Measurements from ENCODE around the gene MRGPRX4. TPM values are rescaled to one million over a fixed set of nuclear protein-coding genes. Genes with fewer than 3 reads are reported as not detected.
"Not testable (repeated sequence)": the region's sequence is repeated elsewhere in the genome, so short reads cannot be mapped to it uniquely, and the experiment has no call there.

MRGPRX4 gene
- total RNA-seq, 4 donors from 2014 or later, result not detected

GRCh38 chr11:18173225-18173866 lies 709 bp downstream of the MRGPRX4 start:
- WGBS, 2 donors, result 86 to 87% methylated on average over 28 of the region's 28 CpGs

GRCh38 chr11:18188796-18189195 lies 16.2 kb downstream of the MRGPRX4 start:
- no peak for TF ChIP-seq POLR2A (IDR thresholded peaks at IDR 0.05)
- TF ChIP-seq CTCF (IDR thresholded peaks at IDR 0.05), result no peak
- DNase-seq (ENCODE audit: low spot score in 2 of 2), result no peak
- 91 to 95% methylated on average over 24 of the region's 24 CpGs for WGBS, 2 donors

More at GRCh38 chr11:18173225-18173866, 709 bp downstream of the MRGPRX4 start:
- DNase-seq (ENCODE audit: low spot score in 2 of 2), result no peak
- TF ChIP-seq POLR2A (IDR thresholded peaks at IDR 0.05) (no peak), CTCF (IDR thresholded peaks at IDR 0.05) (no peak)
- no peak overlapping the region for H3K4me3 ChIP-seq (ENCODE audit: low read depth, poor library complexity, severe bottlenecking)
- intact Hi-C loops (cut with DNase I; ENCODE audit: low total_unique reads), result no loop called here

GRCh38 chr11:18189476-18190245 lies 17.0 kb downstream of the MRGPRX4 start:
- 89 to 90% methylated on average over 34 of the region's 34 CpGs for WGBS, 2 donors
- intact Hi-C loops (cut with DNase I; ENCODE audit: low total_unique reads), result not testable (repeated sequence)

More at GRCh38 chr11:18188796-18189195, 16.2 kb downstream of the MRGPRX4 start:
- no peak overlapping the region for H3K4me3 ChIP-seq (ENCODE audit: low read depth, poor library complexity, severe bottlenecking)
- intact Hi-C loops (cut with DNase I; ENCODE audit: low total_unique reads), result no loop called here

GRCh38 chr11:18191376-18191775 lies 18.7 kb downstream of the MRGPRX4 start:
- intact Hi-C loops (cut with DNase I; ENCODE audit: low total_unique reads), result no loop called here
- no peak overlapping the region for H3K4me3 ChIP-seq (ENCODE audit: low read depth, poor library complexity, severe bottlenecking)
- DNase-seq (ENCODE audit: low spot score in 2 of 2), result no peak
- TF ChIP-seq CTCF (IDR thresholded peaks at IDR 0.05) (no peak), POLR2A (IDR thresholded peaks at IDR 0.05) (no peak)
- WGBS, 2 donors, result 92 to 94% methylated on average over 3 of the region's 3 CpGs

More at GRCh38 chr11:18189476-18190245, 17.0 kb downstream of the MRGPRX4 start:
- DNase-seq (ENCODE audit: low spot score in 2 of 2); H3K4me3 ChIP-seq (ENCODE audit: low read depth, poor library complexity, severe bottlenecking): not testable (repeated sequence)

GRCh38 chr11:18193010-18193409 lies 20.4 kb downstream of the MRGPRX4 start:
- no peak for TF ChIP-seq POLR2A (IDR thresholded peaks at IDR 0.05)
- no peak for TF ChIP-seq CTCF (IDR thresholded peaks at IDR 0.05)
- DNase-seq (ENCODE audit: low spot score in 2 of 2), result no peak
- no peak overlapping the region for H3K4me3 ChIP-seq (ENCODE audit: low read depth, poor library complexity, severe bottlenecking)
- WGBS, 2 donors, result 23 to 29% methylated on average over 4 of the region's 4 CpGs
- intact Hi-C loops (cut with DNase I; ENCODE audit: low total_unique reads), result no loop called here

GRCh38 chr11:18196532-18196931 lies 23.9 kb downstream of the MRGPRX4 start:
- H3K4me3 ChIP-seq (ENCODE audit: low read depth, poor library complexity, severe bottlenecking), result no peak overlapping the region
- intact Hi-C loops (cut with DNase I; ENCODE audit: low total_unique reads), result no loop called here
- DNase-seq (ENCODE audit: low spot score in 2 of 2), result no peak
- WGBS, 2 donors, result 94 to 100% methylated on average over 2 of the region's 2 CpGs
- no peak for TF ChIP-seq POLR2A (IDR thresholded peaks at IDR 0.05)
- no peak for TF ChIP-seq CTCF (IDR thresholded peaks at IDR 0.05)

GRCh38 chr11:18197738-18198137 lies 25.1 kb downstream of the MRGPRX4 start:
- DNase-seq (ENCODE audit: low spot score in 2 of 2); H3K4me3 ChIP-seq (ENCODE audit: low read depth, poor library complexity, severe bottlenecking); intact Hi-C loops (cut with DNase I; ENCODE audit: low total_unique reads): not testable (repeated sequence)
- WGBS, 2 donors, result 56 to 78% methylated on average over 3 of the region's 3 CpGs
